ENCODE measurements around the gene UBN1.

UBN1 gene

DNA sequence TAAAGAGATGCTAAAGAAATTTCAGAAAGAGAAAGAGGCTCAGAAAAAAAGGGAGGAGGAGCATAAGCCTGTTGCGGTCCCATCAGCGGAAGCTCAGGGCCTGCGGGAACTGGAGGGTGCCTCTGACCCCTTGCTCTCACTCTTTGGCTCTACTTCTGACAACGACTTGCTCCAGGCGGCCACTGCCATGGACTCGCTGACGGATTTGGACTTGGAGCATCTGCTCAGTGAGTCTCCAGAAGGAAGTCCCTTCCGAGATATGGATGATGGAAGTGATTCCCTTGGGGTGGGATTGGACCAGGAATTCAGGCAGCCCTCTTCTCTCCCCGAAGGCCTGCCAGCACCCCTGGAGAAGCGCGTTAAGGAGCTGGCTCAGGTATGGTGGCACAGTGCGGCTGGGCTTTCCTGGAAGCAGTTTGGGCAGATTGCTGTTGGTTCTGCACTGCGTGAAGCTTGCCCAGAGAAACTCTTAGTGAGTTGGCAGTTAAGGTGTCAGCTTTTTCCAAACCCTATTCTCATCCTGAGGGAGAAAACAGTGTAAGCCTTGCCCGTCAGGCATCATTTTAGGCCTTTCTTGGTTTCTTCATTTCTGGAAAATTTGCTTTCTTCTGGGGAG lies 13.6 kb downstream of the UBN1 start:
- DNase-seq = no peak

DNA sequence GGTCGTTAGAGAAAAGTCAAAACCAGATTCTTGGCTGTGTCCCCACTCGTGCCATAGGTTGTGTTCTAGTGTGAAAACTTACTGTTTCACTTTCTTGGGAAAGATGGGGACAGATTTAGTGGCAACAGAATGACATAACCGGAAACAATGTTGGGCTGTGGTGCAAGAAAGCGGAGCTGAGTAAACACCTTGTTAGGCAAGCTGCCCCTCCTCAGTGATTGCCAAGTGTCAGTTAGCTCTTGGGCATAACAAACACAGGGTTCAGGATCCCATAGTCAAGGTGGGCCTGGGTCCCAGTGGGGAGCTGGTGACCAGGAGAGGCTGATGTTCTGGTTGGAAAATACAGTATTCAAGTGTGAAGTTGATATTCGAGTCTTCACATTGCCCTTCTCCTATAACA lies 15.4 kb downstream of the UBN1 start:
- no peak for DNase-seq

DNA sequence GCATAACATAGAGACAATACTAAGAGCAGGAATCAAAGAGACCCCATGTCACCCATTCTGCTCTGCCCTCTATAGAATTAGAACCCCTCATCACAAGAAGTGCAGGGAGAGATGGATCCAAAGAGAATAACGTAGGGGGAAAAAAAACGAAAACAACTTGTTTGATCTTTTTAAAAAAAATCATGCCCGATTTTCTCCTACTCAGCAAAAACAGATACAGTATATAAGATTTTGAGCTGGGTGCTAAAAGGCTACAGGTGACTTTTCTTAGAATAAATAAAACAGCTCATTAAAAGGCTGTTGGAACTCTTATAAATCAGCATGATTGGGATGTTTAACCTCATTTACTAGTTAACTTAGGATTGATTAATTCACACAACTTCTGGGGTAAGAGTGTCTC lies 17.4 kb downstream of the UBN1 start:
- DNase-seq = no peak

DNA sequence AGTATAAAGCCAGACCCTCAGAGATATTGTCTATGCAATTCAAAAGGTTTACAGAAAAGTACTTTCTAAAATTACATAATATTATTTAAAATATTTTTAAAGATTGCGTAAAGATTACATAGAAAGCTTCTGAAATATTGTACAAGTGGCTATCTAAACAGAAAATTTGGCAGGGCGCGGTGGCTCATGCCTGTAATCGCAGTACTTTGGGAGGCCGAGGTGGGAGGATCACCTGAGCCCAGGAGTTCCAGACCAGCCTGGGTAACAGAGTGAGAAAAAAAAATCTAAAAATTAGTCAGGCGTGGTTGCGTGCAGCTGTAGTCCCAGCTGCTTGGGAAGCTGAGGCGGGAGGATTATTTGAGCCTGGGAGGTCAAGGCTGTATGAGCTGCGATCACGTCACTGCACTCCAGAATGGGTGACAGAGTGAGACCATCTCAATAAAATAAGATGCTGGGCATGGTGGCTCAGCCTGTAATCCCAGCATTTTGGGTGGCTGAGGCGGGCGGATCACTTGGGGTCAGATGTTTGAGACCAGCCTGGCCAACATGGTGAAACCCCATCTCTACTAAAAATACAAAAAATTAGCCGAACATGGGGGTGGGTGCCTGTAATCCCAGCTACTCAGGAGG lies 18.1 kb downstream of the UBN1 start:
- DNase-seq = no peak

DNA sequence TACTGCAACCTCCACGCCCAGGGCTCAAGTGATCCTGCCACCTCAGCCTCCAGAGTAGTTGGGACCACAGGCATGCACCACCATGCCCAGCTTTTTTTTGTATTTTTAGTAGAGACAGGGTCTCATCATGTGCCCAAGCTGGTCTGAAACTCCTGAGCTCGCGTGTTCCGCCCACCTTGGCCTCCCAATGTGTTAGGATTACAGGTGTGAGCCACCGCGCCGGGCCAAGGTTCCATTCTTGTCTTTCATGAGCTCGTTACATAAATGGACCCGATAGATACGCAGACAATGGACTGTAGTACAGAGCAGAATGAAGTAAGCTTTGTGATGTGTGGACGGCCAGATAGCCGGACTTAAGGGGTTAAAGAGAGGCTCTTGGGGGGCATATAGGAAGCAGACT lies 19.3 kb downstream of the UBN1 start:
- no peak for DNase-seq

DNA sequence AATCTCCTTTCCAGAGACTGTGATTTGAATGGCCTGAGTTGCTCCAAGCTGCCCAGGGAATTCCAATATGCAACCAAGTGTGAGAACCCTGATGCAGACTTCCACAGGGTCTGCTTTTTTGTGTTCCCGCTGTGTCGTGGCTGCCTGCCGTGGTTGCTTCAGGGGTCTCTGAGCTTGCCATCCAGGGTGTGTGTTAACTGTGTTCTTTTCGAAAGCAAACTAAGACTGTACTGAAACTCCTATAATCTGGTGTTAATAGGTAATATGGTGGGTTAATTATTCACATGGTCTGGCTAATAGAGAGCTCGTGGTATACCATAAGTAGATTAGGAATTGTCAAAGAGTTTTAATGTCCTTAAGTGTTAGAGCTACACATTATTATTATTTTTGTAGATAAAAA lies 20.7 kb downstream of the UBN1 start:
- DNase-seq = no peak

DNA sequence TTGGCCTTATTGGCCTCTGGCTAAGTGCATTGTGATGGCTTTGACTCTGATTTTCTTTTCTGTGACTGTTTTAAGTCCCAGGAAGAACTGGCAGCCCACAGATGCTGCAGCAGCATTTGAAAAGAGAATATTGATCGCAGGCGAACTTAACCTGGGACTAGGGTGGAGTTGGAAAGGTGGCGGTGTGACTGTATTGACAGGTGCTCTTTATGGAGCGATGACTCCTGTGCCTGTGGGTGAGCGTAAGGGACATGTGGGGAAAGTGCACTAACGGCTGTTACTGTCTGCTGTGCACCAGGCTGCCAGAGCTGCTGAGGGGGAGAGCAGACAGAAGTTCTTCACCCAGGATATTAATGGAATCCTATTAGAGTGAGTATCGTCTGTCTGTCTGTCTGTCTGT lies 21.3 kb downstream of the UBN1 start:
- no peak for DNase-seq

DNA sequence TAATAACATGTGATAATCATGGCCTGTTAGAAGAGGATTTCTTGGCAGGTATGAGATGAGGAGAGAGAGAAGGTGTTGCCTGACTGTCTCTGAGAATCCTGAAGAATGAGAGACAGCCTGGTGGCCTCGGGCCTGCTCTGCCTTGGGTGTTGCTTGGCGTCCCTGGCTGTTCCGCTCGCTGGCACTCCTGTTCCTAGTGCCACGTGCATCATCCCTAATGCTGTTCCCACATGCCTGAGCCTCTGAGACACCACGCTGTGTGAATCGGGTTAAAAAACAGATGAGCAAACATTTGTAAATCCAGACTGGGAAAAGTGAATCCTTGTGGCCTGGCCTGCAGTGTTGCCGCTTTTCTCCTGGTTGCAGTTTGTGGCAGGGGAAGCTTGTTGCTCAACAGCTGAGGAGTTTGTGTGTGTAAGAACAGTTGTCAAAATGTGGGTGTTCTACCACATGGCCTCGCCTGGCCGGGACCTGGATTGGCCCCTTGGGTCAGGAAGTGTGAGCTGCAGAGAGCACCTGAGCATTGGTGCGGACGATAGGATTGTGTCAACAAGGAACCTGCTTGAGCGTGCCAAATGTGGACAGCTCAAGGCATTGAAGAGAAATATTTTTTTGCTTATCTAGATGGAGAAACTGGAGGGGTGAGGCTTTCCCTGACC lies 22.0 kb downstream of the UBN1 start:
- DNase-seq = no peak

DNA sequence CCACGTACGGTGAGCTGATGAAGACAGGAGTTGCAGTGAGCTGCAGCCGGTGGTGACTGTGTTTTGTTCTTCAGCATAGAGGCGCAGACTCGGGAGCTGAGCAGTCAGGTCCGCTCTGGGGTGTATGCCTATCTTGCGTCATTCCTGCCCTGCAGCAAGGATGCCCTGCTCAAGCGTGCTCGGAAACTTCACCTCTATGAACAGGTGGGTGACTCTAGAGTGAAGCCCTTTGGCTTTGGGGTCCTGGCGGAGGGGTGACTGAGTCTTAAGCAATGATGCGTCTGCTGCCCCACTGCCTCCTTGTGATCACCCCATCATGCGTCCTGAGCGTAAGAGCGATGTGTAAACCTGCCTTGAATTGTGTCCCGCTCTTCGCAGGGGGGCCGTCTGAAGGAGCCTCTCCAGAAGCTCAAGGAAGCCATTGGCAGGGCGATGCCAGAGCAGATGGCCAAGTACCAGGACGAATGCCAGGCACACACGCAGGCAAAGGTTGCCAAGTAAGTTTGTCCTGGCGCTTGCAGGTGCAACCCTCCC lies 22.9 kb downstream of the UBN1 start:
- DNase-seq = no peak

DNA sequence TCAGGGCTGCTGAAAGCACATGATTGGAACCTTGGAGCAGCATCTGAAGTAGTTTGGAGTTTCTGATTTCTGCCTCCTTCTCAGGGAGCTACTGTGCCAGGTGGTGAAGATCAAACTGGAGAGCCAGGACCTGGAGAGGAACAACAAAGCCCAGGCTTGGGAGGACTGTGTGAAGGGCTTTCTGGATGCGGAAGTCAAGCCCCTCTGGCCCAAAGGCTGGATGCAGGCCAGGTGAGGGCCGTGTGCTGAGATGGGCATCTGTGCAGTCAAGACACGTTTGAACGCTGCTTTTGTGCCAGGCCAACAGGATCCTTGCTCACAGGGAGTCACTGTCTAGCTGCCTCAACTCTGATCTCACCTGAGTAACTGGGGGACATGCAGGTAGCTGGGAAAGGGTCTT lies 23.8 kb downstream of the UBN1 start:
- no peak for DNase-seq

DNA sequence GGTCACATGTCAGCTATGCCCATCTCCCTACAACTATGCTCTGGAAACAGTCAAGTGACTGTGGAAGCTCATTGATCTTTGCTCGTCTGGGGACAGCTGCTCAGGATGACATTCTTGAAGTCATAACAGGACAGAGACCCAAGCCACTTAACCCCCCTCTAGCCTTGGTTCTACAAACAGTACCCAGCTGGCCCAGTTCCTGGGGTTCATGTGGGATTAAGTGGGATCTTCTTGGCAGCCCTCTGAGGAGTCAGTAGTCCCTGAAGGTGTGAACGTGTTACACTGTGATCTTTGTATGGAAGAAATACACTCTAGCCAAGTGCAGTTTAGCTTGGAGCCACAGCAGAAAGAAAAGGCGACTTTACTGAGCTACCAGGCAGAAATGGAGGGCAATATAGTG lies 25.8 kb downstream of the UBN1 start:
- no peak for DNase-seq

DNA sequence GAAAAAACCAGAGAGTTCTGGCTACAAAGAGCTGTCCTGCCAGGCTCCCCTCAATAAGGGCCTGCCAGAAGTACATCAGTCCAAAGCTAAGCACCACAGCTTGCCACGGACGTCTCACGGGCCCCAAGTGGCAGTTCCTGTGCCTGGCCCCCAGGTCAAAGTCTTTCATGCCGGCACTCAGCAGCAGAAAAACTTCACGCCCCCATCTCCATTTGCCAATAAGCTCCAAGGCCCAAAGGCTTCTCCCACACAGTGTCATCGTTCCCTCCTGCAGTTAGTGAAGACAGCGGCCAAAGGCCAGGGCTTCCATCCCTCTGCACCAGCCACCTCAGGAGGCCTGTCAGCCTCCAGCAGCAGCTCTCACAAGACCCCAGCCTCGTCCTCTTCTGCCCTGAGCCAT lies 27.4 kb downstream of the UBN1 start:
- DNase-seq = no peak

DNA sequence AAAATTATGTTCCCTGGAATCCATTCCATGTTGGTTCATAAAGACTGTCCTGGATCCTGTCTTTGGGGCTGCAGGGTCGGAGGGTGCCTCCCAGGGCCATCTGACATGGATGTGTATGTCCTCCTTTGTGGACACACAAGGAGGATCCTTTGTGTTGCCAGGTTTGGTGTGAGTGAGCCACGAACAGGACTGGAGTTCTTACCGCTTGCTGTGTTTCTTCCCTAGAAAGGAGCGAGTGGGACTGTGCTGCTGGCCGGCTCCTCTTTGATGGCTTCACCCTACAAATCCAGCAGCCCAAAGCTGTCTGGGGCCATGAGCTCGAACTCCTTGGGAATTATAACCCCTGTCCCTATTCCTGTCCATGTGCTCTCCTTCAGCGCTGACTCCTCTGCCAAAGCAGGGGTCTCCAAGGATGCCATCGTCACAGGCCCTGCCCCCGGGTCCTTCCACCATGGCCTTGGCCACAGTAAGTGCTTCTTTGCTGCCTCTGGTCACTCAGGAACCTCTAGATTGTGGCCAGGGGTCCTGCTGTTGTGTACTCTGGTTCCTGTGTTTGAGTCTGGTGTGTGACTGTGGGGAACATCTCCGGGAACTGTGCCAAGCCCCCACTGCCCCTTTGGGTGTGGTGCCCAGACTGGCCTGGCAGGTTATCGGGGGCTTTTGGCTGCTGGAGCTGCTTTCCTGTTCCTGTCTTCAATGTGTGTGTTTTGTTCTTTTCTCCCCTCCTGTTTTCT lies 29.5 kb downstream of the UBN1 start:
- DNase-seq = no peak

DNA sequence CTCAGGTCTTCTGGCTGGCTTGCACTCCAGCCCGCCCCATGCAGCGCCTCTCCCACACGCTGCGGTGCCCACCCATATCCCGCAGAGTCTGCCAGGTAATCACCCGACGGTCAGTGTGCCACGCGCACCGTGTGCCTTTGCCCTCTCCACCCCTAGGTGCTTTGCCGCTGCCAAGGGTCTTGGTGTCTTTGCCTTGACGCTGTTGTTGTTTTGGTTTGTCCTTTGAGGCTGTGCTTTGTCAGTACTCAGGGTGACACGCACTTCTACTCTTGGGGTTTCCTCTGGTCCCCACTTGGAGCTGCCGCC lies 30.1 kb downstream of the UBN1 start:
- no peak for DNase-seq

DNA sequence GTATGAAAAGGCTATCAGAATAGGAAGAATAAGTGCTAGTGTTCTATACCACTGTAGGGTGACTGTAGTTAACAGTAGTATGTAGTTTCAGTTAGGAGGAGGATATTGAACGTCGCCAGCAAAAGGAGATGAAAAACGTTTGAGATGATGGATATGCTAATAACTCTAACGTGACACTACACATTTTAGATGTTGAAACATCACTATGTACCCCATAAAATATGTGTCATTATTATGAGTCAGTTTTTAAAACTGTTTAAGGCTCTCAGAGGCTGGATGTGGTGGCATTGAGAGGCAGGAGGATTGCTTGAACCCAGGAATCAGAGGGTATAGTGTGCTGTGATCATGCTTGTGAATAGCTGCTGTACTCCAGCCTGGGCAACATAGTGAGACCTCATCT lies 31.8 kb downstream of the UBN1 start:
- DNase-seq = no peak

DNA sequence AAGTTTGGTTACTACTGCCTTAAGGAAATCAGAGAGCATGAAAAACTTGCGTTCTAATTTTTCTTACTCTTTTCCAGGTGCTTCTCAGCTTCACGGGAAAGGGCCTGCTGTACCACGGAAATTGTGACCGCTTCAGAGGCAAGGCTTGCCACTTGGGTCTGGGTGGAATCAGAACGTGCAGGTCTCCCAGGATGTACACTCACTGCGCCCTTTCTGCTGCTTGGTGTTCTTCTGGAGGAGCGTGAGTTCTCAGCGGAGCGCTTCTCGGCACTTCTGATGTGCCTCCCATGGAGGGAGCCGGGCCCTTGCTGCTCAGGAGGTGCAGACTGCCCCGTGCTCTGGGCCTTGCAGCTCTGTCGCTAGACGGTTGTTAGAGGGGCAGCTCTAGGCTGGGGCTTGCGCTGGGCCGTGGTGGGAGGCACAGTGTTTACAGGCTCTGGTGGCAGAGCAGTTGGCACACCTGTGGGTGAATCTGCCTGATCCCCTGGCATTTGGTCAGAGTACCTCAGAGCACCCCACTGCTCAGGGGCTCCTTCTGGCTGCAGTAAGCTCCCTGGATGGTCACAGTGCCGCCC lies 32.8 kb downstream of the UBN1 start:
- DNase-seq = no peak

DNA sequence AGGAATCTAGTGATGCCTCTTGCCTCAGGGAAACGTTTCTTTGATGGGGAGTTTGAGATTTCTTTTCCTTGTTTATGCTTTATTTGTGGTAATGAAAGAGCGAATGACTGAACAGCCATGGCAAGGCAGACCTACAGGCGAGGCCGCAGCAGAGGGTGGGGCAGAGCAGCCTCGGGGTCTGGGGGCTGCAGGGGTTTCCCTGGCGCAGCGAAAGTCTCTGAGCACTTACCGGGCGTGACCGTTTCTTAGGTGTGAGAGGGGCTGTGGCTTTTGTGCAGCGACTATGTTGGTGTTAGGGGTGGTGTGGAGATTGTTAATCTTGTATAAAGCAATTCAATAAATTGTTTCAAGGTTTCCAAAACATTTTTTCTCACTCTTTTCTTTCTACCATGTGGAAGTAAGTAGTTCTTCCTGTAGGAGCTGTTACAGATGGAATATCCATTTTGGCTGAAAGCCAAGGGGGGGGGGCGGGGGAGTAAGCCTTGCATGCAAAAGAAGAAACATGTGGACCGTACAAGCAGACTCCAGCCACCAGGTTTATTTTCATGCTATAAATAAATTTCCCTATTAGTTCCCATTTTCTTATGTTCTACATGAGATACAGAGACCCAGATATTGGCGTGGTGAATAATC lies 34.8 kb downstream of the UBN1 start:
- DNase-seq = no peak

DNA sequence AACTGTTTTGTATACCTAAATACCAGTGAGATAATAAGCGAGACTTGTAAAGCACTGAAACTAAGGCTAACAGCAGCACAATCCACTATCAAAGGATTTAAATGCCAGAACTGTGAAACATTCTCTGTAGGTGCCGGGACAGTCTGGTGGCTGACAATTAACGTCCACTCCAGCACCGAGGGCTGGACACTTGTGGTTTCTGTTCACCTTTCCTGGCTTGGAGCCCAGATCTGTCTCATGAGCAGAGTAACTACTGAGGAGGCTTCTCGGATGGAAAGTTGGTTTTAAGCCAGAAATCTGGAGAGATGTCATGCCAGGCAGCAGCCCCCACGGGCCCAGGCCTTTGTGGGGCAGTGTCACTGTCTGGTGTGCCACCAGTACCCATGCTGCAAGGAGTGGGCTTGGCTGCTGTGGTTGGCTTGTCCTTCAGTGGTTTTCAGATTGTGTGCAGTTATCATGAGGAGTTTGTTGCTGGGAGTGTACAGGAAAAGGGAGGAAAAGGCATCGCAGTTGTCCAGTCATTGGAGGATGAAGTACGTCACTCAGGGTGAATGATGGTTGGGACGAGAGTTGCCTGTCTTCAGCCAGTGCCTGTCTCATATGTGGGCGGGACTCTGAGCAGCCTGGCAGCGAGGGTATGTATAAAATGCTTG lies 35.5 kb downstream of the UBN1 start:
- no peak for DNase-seq

DNA sequence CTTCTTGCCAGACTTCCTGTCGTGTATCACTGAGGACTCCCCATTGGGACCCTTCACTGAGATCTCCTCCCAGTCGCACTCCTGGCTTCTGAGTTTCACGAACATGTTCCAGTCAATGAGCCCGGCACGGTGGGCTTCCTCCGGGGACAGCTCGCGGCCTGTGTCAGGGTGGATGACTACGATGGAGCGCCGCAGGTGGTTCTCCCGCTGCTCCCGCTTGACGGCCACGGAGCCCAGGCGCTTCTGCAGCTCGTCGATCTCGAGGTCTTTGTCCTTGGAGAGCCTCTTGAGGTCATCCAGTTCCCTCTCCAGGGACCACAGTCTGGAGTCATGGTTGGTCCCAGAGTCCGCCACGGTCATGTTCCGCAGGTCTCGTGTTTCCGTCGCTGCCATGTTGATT lies 36.2 kb downstream of the UBN1 start:
- DNase-seq = no peak

DNA sequence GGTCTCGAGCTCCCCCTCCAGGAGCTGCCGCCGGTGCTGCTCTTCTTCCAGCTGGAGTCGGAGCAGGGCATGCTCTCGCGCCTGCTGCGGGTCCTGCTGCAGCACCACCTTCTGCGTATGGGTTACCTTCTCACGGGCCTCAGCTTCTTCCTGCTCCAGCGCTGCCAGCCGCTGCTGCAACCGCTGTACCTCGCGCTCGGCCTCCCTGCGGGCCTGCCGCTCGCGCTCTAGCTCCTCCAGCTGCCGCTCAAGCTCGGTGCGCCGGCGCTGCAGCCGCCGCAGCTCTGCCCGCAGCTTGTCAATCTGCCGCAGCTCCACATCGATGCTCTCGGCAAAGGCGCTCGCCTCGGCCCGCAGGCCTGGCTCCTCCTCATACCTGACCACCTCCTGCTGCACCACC lies 36.9 kb downstream of the UBN1 start:
- DNase-seq = no peak

DNA sequence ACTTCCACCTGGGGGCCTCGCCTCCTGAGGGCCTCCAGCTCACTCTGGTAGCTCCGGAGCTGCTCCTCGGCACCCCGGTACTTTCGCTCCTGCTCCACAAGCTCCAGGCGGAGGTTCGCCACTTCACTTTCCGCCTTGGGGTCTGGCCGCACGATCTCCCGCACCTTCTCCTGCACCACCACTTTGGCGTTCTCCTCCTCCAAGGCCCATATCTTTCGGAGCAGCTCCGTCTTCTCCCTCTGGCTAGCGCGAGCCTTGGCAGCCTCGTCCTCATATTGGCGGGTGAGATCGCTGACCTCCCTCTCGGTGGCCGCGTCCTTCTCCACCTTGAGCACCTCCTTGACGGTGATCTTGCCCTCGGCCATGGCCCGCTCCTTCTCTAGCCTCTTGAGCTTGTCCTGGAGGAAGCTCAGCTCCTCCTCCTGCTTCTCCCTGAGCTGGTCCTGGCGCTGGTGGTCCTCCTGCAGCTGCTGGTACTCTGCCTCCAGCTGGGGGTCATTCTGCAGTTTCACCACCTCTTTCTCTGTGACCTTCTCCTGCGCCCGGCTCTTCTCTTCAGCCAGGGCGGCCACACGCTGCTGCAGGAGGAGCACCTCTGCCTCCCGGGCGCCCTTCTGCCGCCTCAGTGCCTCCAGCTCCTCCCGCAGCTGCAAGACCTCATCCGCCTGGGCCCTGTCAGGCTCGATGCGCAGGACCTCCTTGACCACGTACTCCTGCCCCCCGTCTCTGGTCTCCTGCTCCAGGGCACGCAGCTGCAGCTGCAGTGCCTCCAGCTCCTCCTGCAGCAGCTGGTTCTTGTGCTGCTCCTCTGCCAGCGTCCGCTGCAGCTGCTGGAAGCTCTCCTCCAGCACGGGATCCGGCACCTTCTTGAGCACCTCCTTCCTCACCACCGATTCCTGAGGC lies 37.9 kb downstream of the UBN1 start:
- no peak for DNase-seq

DNA sequence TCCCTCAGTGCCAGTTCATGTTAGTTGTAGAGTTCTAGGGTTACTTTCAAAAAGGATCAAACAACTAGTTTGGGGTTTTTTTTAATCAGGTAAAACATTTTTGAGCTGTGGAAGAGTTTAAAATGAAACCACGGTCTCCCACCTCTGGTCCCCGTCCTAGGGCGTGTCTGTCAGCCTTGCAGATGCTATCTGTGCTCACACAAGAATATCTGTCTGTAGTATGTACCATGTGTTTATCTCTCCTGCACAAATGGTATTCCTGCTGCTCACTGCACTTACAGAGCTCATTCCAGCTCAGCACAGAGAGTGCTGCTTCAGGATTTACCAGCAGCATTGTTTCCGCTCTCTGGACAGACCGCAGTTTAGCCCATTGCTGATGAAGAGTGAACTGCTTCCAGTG lies 38.9 kb downstream of the UBN1 start:
- DNase-seq = no peak

All from NCI-H187 treated with DMSO at 0.1 percent for 48 hours (cell line).